IMR-90 (cell line): ENCODE data around the gene IRAK3. TPM values are rescaled to one million over a fixed set of nuclear protein-coding genes. Genes with fewer than 3 reads are reported as not detected.

Source experiments
- ATAC-seq: fragments of 200-7000 bp; cut with Tn5 transposase; 2 replicates; pipeline ENCODE4 v1.9.1; 2020; ENCODE audit warnings: low read depth, mild to moderate bottlenecking, moderate library complexity
- BruUV-seq: library from RNA; stranded (reverse); fragments of 400-500 nt; replicated peaks from 2 replicates; lab custom pipeline; 2021; lab: Mats Ljungman, UMichigan
- CTCF ChIA-PET: fragments of 300-600 bp; formaldehyde crosslinking; extraction: SDS; loops from one replicate; lab custom pipeline; 2021; ENCODE audit warnings: antibody characterized with exemption; lab: Yijun Ruan, JAX
- POLR2A ChIA-PET: fragments of 300-600 bp; sonication (Branson Sonifier 250); formaldehyde crosslinking; loops from one replicate; lab custom pipeline; 2022; ENCODE audit warnings: antibody characterized with exemption; ENCODE audit not compliant: unreplicated experiment; lab: Charles Lee
- DNase-seq: peaks from one replicate; pipeline ENCODE4 v3.0.0; 2013
- H2AFZ ChIP-seq: replicated peaks from 2 replicates; pipeline ENCODE3; 2013; ENCODE audit warnings: low read length, mild to moderate bottlenecking; ENCODE audit not compliant: poor library complexity
- H2AK5ac ChIP-seq: 2 replicates; pipeline ENCODE4 v1.6.1; 2013; ENCODE audit warnings: low read depth, low read length, inconsistent platforms
- H2AK9ac ChIP-seq: replicated peaks from 2 replicates; pipeline ENCODE3; 2013; ENCODE audit warnings: mild to moderate bottlenecking, low read depth, low read length, moderate library complexity; ENCODE audit not compliant: poor library complexity
- H2BK120ac ChIP-seq: 2 replicates; pipeline ENCODE4 v1.6.1; 2013; ENCODE audit warnings: low read depth, low read length, inconsistent platforms
- H2BK15ac ChIP-seq: 3 replicates; pipeline ENCODE4 v1.6.1; 2013; ENCODE audit warnings: low read depth, low read length, inconsistent platforms
- H2BK20ac ChIP-seq: 2 replicates; pipeline ENCODE4 v1.6.1; 2013; ENCODE audit warnings: low read depth, mild to moderate bottlenecking, inconsistent platforms, low read length, moderate library complexity
- H2BK5ac ChIP-seq: 2 replicates; pipeline ENCODE4 v1.6.1; 2013; ENCODE audit warnings: mild to moderate bottlenecking, low read depth, low read length, inconsistent platforms; ENCODE audit not compliant: poor library complexity, severe bottlenecking
- H3K14ac ChIP-seq: replicated peaks from 2 replicates; pipeline ENCODE4 v1.6.1; 2013; ENCODE audit warnings: low read depth, low read length, inconsistent platforms
- H3K18ac ChIP-seq: 2 replicates; pipeline ENCODE4 v1.6.1; 2013; ENCODE audit warnings: low read depth, low read length, control low read depth
- H3K23ac ChIP-seq: 2 replicates; pipeline ENCODE4 v1.6.1; 2013; ENCODE audit warnings: low read depth, low read length, inconsistent platforms
- H3K27ac ChIP-seq: 2 replicates; pipeline ENCODE4 v1.5.1; 2013; ENCODE audit warnings: mild to moderate bottlenecking, control low read depth, low read length; ENCODE audit not compliant: insufficient read depth
- H3K27me3 ChIP-seq: 2 replicates; pipeline ENCODE4 v1.6.1; 2013; ENCODE audit warnings: low read length; ENCODE audit not compliant: control insufficient read depth, insufficient read depth
- H3K36me3 ChIP-seq: 2 replicates; pipeline ENCODE4 v1.6.1; 2013; ENCODE audit warnings: low read length, mixed read lengths; ENCODE audit not compliant: control insufficient read depth, insufficient read depth
- H3K4ac ChIP-seq: 2 replicates; pipeline ENCODE4 v1.6.1; 2013; ENCODE audit warnings: low read depth, low read length, inconsistent platforms
- H3K4me1 ChIP-seq: 2 replicates; pipeline ENCODE4 v1.6.1; 2013; ENCODE audit warnings: low read length, mixed read lengths; ENCODE audit not compliant: control insufficient read depth, insufficient read depth
- H3K4me2 ChIP-seq: 2 replicates; pipeline ENCODE4 v1.6.1; 2013; ENCODE audit warnings: low read depth, mild to moderate bottlenecking, control low read depth, low read length, moderate library complexity
- H3K4me3 ChIP-seq: 2 replicates; pipeline ENCODE4 v1.5.1; 2013; ENCODE audit warnings: low read depth, mild to moderate bottlenecking, control low read depth, low read length, moderate library complexity; ENCODE audit not compliant: insufficient read depth
- H3K56ac ChIP-seq: 2 replicates; pipeline ENCODE4 v1.6.1; 2013; ENCODE audit warnings: low read length, inconsistent platforms; ENCODE audit not compliant: insufficient read depth; ENCODE audit errors: extremely low read depth
- H3K79me1 ChIP-seq, 2 experiments: 2 replicates each; pipeline ENCODE4 v1.6.1; 2013; ENCODE audit warnings: low read length in 2 of 2, inconsistent platforms in 1 of 2, low read depth in 1 of 2
- H3K9ac ChIP-seq: 2 replicates; pipeline ENCODE4 v1.6.1; 2013; ENCODE audit warnings: low read depth, low read length, control low read depth
- H3K9me1 ChIP-seq: 2 replicates; pipeline ENCODE4 v1.6.1; 2013; ENCODE audit warnings: low read length, inconsistent platforms; ENCODE audit not compliant: insufficient read depth
- H3K9me3 ChIP-seq: 2 replicates; pipeline ENCODE4 v1.6.1; 2013; ENCODE audit warnings: low read length; ENCODE audit not compliant: control insufficient read depth, insufficient read depth
- H4K20me1 ChIP-seq: 2 replicates; pipeline ENCODE4 v1.6.1; 2013; ENCODE audit warnings: low read length, inconsistent platforms; ENCODE audit not compliant: insufficient read depth
- H4K5ac ChIP-seq: 2 replicates; pipeline ENCODE4 v1.6.1; 2013; ENCODE audit warnings: mild to moderate bottlenecking, low read depth, low read length, control low read depth
- H4K8ac ChIP-seq, 2 experiments: 2 replicates each; pipeline ENCODE4 v1.6.1; 2013; ENCODE audit warnings: low read depth in 2 of 2, low read length in 2 of 2, control low read depth in 1 of 2, inconsistent platforms in 1 of 2
- H4K91ac ChIP-seq: 2 replicates; pipeline ENCODE4 v1.6.1; 2013; ENCODE audit warnings: low read depth, low read length, inconsistent platforms; ENCODE audit not compliant: insufficient read depth
- BHLHE40 ChIP-seq: fragments of 150-350 bp; IDR thresholded peaks from 2 replicates; pipeline ENCODE4 v1.6.1; 2016; ENCODE audit warnings: mild to moderate bottlenecking, low read depth, low read length
- CEBPB ChIP-seq: IDR thresholded peaks from 2 replicates; pipeline ENCODE4 v1.6.1; 2012; ENCODE audit warnings: low read depth, low read length, improper control_type of control experiment
- CHD1 ChIP-seq: IDR thresholded peaks from 2 replicates; pipeline ENCODE4 v1.6.1; 2012; ENCODE audit warnings: low read depth, low read length, improper control_type of control experiment
- CTCF ChIP-seq: conservative IDR thresholded peaks from 2 replicates; pipeline ENCODE4 v1.5.1; 2012; ENCODE audit warnings: mild to moderate bottlenecking, low read depth, low read length, improper control_type of control experiment
- ELK1 ChIP-seq: fragments of 150-350 bp; IDR thresholded peaks from 2 replicates; pipeline ENCODE4 v1.6.1; 2016; ENCODE audit warnings: low read depth, mild to moderate bottlenecking, low read length, moderate library complexity, borderline replicate concordance
- FOS ChIP-seq: fragments of 150-350 bp; IDR thresholded peaks from 2 replicates; pipeline ENCODE4 v1.6.1; 2016; ENCODE audit warnings: low read depth, low read length
- MAFK ChIP-seq: IDR thresholded peaks from 2 replicates; pipeline ENCODE4 v1.6.1; 2012; ENCODE audit warnings: low read depth, low read length, improper control_type of control experiment
- MAZ ChIP-seq: IDR thresholded peaks from 2 replicates; pipeline ENCODE4 v1.6.1; 2012; ENCODE audit warnings: low read depth, mild to moderate bottlenecking, low read length, improper control_type of control experiment, moderate library complexity, borderline replicate concordance
- MXI1 ChIP-seq: IDR thresholded peaks from 2 replicates; pipeline ENCODE4 v1.6.1; 2012; ENCODE audit warnings: low read depth, mild to moderate bottlenecking, low read length, moderate library complexity, borderline replicate concordance
- NFE2L2 ChIP-seq: fragments of 150-350 bp; IDR thresholded peaks from 2 replicates; pipeline ENCODE4 v1.6.1; 2016; ENCODE audit warnings: low read depth, mild to moderate bottlenecking, low read length
- POLR2A ChIP-seq: IDR thresholded peaks from 2 replicates; pipeline ENCODE4 v1.6.1; 2012; ENCODE audit warnings: mild to moderate bottlenecking, low read depth, low read length
- RAD21 ChIP-seq: IDR thresholded peaks from 2 replicates; pipeline ENCODE4 v1.6.1; 2012; ENCODE audit warnings: low read length, improper control_type of control experiment
- RCOR1 ChIP-seq: IDR thresholded peaks from 2 replicates; pipeline ENCODE4 v1.6.1; 2012; ENCODE audit warnings: mild to moderate bottlenecking, low read length, improper control_type of control experiment; ENCODE audit not compliant: insufficient replicate concordance
- RFX5 ChIP-seq: IDR thresholded peaks from 2 replicates; pipeline ENCODE4 v1.8.0; 2012; ENCODE audit warnings: low read depth, mild to moderate bottlenecking, low read length, moderate library complexity
- SMC3 ChIP-seq: fragments of 150-350 bp; IDR thresholded peaks from 2 replicates; pipeline ENCODE4 v1.6.1; 2016; ENCODE audit warnings: low read depth, mild to moderate bottlenecking, antibody characterized with exemption, low read length, moderate library complexity
- USF2 ChIP-seq: fragments of 150-350 bp; IDR thresholded peaks from 2 replicates; pipeline ENCODE4 v1.6.1; 2017; ENCODE audit warnings: mild to moderate bottlenecking, antibody characterized with exemption, low read length, low read depth
- WGBS, 2 experiments: methylation state at CpG; one replicate each; pipeline versions ENCODE4 v1.1.5 to v1.1.7; 2013; ENCODE audit warnings: missing lambda C conversion rate in 2 of 2; ENCODE audit not compliant: insufficient read length in 1 of 2; ENCODE audit errors: extremely low coverage in 2 of 2; 5-methylcytosine and 5-hydroxymethylcytosine counted together
- dilution Hi-C: fragments of 300-500 bp; cut with HindIII; formaldehyde crosslinking; loops from one replicate; pipeline ENCODE4 v1.14.3; 2018; ENCODE audit warnings: low sequenced_read_pairs; ENCODE audit not compliant: unreplicated experiment
- in situ Hi-C: fragments of 300-500 bp; cut with MboI; formaldehyde crosslinking; loops from 3 replicates; pipeline ENCODE4 v1.14.3; 2019; ENCODE audit warnings: low sequenced_read_pairs, inconsistent platforms, mixed read lengths
- intact Hi-C: fragments of 100-400 bp; cut with micrococcal nuclease; formaldehyde crosslinking; loops from 2 replicates; pipeline ENCODE4 v1.10.0; 2022
- polyA plus RNA-seq, 3 experiments: library from polyadenylated mRNA; depleted of rRNA; stranded (reverse); fragments of >200 nt; gene quantifications; 2 replicates each; pipeline ENCODE4 v1.2.3, GENCODE V29; 2012; ENCODE audit warnings: low replicate concordance in 1 of 3
- total RNA-seq: library from RNA; depleted of rRNA; stranded (reverse); fragments of >200 nt; gene quantifications from 2 replicates; pipeline ENCODE4 v1.2.3, GENCODE V29; 2012

The IRAK3 gene
- total and polyA plus RNA-seq, 2 of the 4 experiments (the other 2 are of a cell fraction) = 0.53 to 0.72 TPM

GRCh38 chr12:66280561-66280960 lies 91.5 kb downstream of the IRAK3 start:
- intact Hi-C loops = no loop called here
- ChIA-PET POLR2A (no interaction called here), CTCF (interaction anchor here (0.7 to 2.4 kb wide), 2 partner anchors 11 to 1171 kb away, joined by 5 to 14 read pairs; no protein-coding TSS in a partner anchor)
- no peak overlapping the region for H3K14ac ChIP-seq
- H2AK9ac ChIP-seq = no peak overlapping the region
- no peak overlapping the region for H3K27ac ChIP-seq
- H2AFZ ChIP-seq = no peak overlapping the region
- no peak overlapping the region for H3K18ac ChIP-seq
- no peak overlapping the region for H3K56ac ChIP-seq
- no peak overlapping the region for H3K4me3 ChIP-seq
- H3K4me2 ChIP-seq = no peak overlapping the region
- H3K23ac ChIP-seq = no peak overlapping the region
- H3K27me3 ChIP-seq = peaks cover 21% of the 10 kb centered on the region
- ATAC-seq (no peak), DNase-seq (no peak)
- in situ Hi-C loops = no loop called here
- no peak overlapping the region for H3K4ac ChIP-seq
- no peak overlapping the region for H2AK5ac ChIP-seq
- H4K91ac ChIP-seq = no peak overlapping the region
- H2BK120ac ChIP-seq = no peak overlapping the region
- no peaks in the 10 kb centered on the region for H3K4me1 ChIP-seq
- no peaks in the 10 kb centered on the region for H3K9me1 ChIP-seq
- H4K5ac ChIP-seq = no peak overlapping the region
- no peaks in the 10 kb centered on the region for H3K79me1 ChIP-seq
- H2BK5ac ChIP-seq = no peak overlapping the region
- no peaks in the 10 kb centered on the region for H3K36me3 ChIP-seq
- dilution Hi-C loops = no loop called here
- BruUV-seq = no TSS peak
- no peak overlapping the region for H3K9ac ChIP-seq
- H3K9me3 ChIP-seq = no peaks in the 10 kb centered on the region
- no peaks in the 10 kb centered on the region for H4K20me1 ChIP-seq
- WGBS, 2 experiments = no CpG with 5 or more reads among the region's 1 CpG
- no peak overlapping the region for H4K8ac ChIP-seq
- no peak overlapping the region for H2BK15ac ChIP-seq
- TF ChIP-seq MAZ (no peak), POLR2A (no peak), MAFK (no peak), SMC3 (no peak), CTCF (no peak), MXI1 (no peak), CEBPB (no peak), RFX5 (no peak), FOS (no peak), ELK1 (no peak), CHD1 (no peak), RAD21 (no peak), BHLHE40 (no peak), NFE2L2 (no peak), RCOR1 (no peak), USF2 (no peak)
- no peak overlapping the region for H2BK20ac ChIP-seq
